A172 (cell line): ENCODE results near the gene VPS37C. TPM values are rescaled to one million over a fixed set of nuclear protein-coding genes. Genes with fewer than 3 reads are reported as not detected.
"Not testable (repeated sequence)": the region's sequence is repeated elsewhere in the genome, so short reads cannot be mapped to it uniquely, and the experiment has no call there.

ENCODE experiments used
- DNase-seq: peaks from one replicate; pipeline ENCODE4 v3.0.0-alpha.2; 2015; ENCODE audit warnings: low spot score
- total RNA-seq: library from RNA; depleted of rRNA; stranded (reverse); fragments of >200 nt; shearing (Covaris generic); gene quantifications from 2 replicates; pipeline ENCODE4 v1.2.3, GENCODE V29; 2014

Gene VPS37C
- total RNA-seq, 1 experiment from 2014 or later, result 9.1 TPM

- DNase-seq, result no peak
These were observed 13.7 kb upstream of the VPS37C start for GRCh38 chr11:61174949-61175348.

- no peak for DNase-seq
These were observed 13.0 kb upstream of the VPS37C start for GRCh38 chr11:61174273-61174672.

GRCh38 chr11:61173456-61173855 lies 12.2 kb upstream of the VPS37C start:
- DNase-seq, result no peak

- no peak for DNase-seq
These were observed 11.7 kb upstream of the VPS37C start for GRCh38 chr11:61172888-61173287.

GRCh38 chr11:61172356-61172755 lies 11.1 kb upstream of the VPS37C start:
- no peak for DNase-seq

GRCh38 chr11:61171907-61172306 lies 10.7 kb upstream of the VPS37C start:
- DNase-seq, result no peak

GRCh38 chr11:61170566-61170965 lies 9.3 kb upstream of the VPS37C start:
- no peak for DNase-seq

- no peak for DNase-seq
These were observed 7.6 kb upstream of the VPS37C start for GRCh38 chr11:61168800-61169199.

- no peak for DNase-seq
These were observed 6.9 kb upstream of the VPS37C start for GRCh38 chr11:61168042-61168688.

- not testable (repeated sequence) for DNase-seq
These were observed 5.1 kb upstream of the VPS37C start for GRCh38 chr11:61166331-61166730.

GRCh38 chr11:61165785-61166184 lies 4.6 kb upstream of the VPS37C start:
- not testable (repeated sequence) for DNase-seq

- DNase-seq, result no peak
These were observed 3.6 kb upstream of the VPS37C start for GRCh38 chr11:61164606-61165424.

- no peak for DNase-seq
These were observed 2.7 kb upstream of the VPS37C start for GRCh38 chr11:61163714-61164605.

- DNase-seq, result no peak
These were observed 1.8 kb upstream of the VPS37C start for GRCh38 chr11:61163021-61163420.

- DNase-seq, result peak; percentile 44
These were observed 1.1 kb upstream of the VPS37C start for GRCh38 chr11:61162092-61162941.

GRCh38 chr11:61160487-61161189 lies 588 bp downstream of the VPS37C start:
- no peak for DNase-seq

GRCh38 chr11:61158691-61159381 lies 2.4 kb downstream of the VPS37C start:
- DNase-seq, result peak; percentile 73

GRCh38 chr11:61157743-61158142 lies 3.5 kb downstream of the VPS37C start:
- no peak for DNase-seq

GRCh38 chr11:61155741-61156140 lies 5.5 kb downstream of the VPS37C start:
- no peak for DNase-seq

- DNase-seq, result no peak
These were observed 5.9 kb downstream of the VPS37C start for GRCh38 chr11:61155312-61155711.
